Adrenal gland (tissue), 12 donors: Measurements from ENCODE around the gene ZNF618. TPM values are rescaled to one million over a fixed set of nuclear protein-coding genes. Genes with fewer than 3 reads are reported as not detected.

ENCODE experiments used
- DNase-seq, 7 donors: peaks; one replicate each; pipeline ENCODE4 v3.0.0-alpha.2; 2019 to 2020
- H3K27ac ChIP-seq, 5 donors: fragments of 200-600 bp; sonication (generic) in 4 of 5; 1 replicate in 3 of 5; 2 replicates in 2 of 5; pipeline versions ENCODE4 v1.5.1 to v1.8.0; 2016 to 2020; ENCODE audit warnings: mild to moderate bottlenecking in 1 of 5
- H3K27me3 ChIP-seq: fragments of 200-600 bp; 2 replicates; pipeline ENCODE4 v1.8.0; 2021
- H3K36me3 ChIP-seq, 2 donors: fragments of 200-600 bp; replicated peaks in 1 of 2; 1 replicate in 1 of 2; 2 replicates in 1 of 2; pipeline versions ENCODE4 v1.5.1 to v1.8.0; 2018 to 2022
- H3K4me1 ChIP-seq, 2 donors: fragments of 200-600 bp; replicated peaks in 1 of 2; 1 replicate in 1 of 2; 2 replicates in 1 of 2; pipeline versions ENCODE4 v1.5.1 to v1.8.0; 2018 to 2021
- H3K4me3 ChIP-seq, 4 donors: fragments of 200-600 bp; sonication (generic) in 3 of 4; one replicate each; pipeline ENCODE4 v1.5.1; 2016 to 2018
- H3K9me3 ChIP-seq, 3 donors: fragments of 200-600 bp; sonication (generic) in 1 of 3; replicated peaks in 1 of 3; 1 replicate in 2 of 3; 2 replicates in 1 of 3; pipeline versions ENCODE4 v1.5.1 to v1.8.0; 2016 to 2021
- CTCF ChIP-seq, 6 experiments: fragments of 450-650 bp in 4 of 6; fragments of 200-600 bp in 2 of 6; sonication (generic) in 1 of 6; IDR thresholded peaks; 1 replicate in 5 of 6; 2 replicates in 1 of 6; pipeline versions ENCODE4 v1.5.1 to v1.8.0; 2016 to 2021; ENCODE audit warnings: antibody characterized with exemption in 6 of 6, mild to moderate bottlenecking in 2 of 6, moderate library complexity in 1 of 6
- POLR2A ChIP-seq, 2 donors: fragments of 450-650 bp; IDR thresholded peaks; one replicate each; pipeline ENCODE4 v1.6.1; 2017; ENCODE audit warnings: antibody characterized with exemption in 2 of 2, mild to moderate bottlenecking in 2 of 2, moderate library complexity in 1 of 2
- WGBS, 4 donors: extraction: QIAGEN DNeasy Blood & Tissue Kit in 2 of 4; methylation state at CpG; one replicate each; pipeline versions ENCODE4 v1.1.5 to v1.1.7; 2013 to 2017; 5-methylcytosine and 5-hydroxymethylcytosine counted together
- intact Hi-C, 2 donors: fragments of 100-400 bp; cut with DNase I; formaldehyde crosslinking; loops; one replicate each; pipeline versions ENCODE4 v1.14.1 to v1.15.0; 2022 to 2023
- polyA plus RNA-seq, 3 donors: library from polyadenylated mRNA; stranded (reverse); fragments of 200-250 nt in 2 of 3; fragments of 350-450 nt in 1 of 3; fragmentation: Illumina TruSeq in 1 of 3; extraction: RNeasy Lipid Tissue Mini Kit (QIAGEN cat#74804) in 1 of 3; gene quantifications; one replicate each; pipeline ENCODE4 v1.2.3, GENCODE V29; 2013 to 2014
- total RNA-seq, 9 donors: library from RNA; depleted of rRNA in 4 of 9; stranded (reverse); fragments of >200 nt in 4 of 9; fragments of 120-200 nt in 1 of 9; fragmentation: NEBNext Ultra II Directional in 1 of 9; extraction: Animal tissue kit (Norgen Biotek cat#: 25700) in 1 of 9; gene quantifications; one replicate each; pipeline versions ENCODE4 v1.1.0 to v1.2.4, GENCODE V29; 2013 to 2023
- donor health status: healthy with polysubstance abuse.
- donor health status: Bipolar disorder and iron deficiency.
- donor health status: DM: yes; HTN: yes; CAD: no.
- donor health status: DM: no; HTN: no; CAD: no.
- donor health status: DM: no; HTN: no; CAD: no.
- donor health status: DM: yes; HTN: yes; CAD: no.

Gene ZNF618
- total and polyA plus RNA-seq, 12 donors = 4.5 to 21.3 (median 9.9) TPM

- TF ChIP-seq CTCF (IDR thresholded peaks at IDR 0.05) (no peak), POLR2A (IDR thresholded peaks at IDR 0.05) (no peak)
- intact Hi-C loops = loop anchor here (5.0 to 10.0 kb wide), 4 partner anchors 67 to 139 kb away; no protein-coding TSS in a partner anchor
These were observed 2.2 kb upstream of the ZNF618 start for GRCh38 chr9:113873926-113874325.

GRCh38 chr9:113875459-113876150 lies 504 bp upstream of the ZNF618 start:
- TF ChIP-seq POLR2A (IDR thresholded peaks at IDR 0.05) (no peak), CTCF (IDR thresholded peaks at IDR 0.05) (no peak)
- intact Hi-C loops = loop anchor here (10.0 kb wide), 3 partner anchors 109 to 141 kb away; no protein-coding TSS in a partner anchor
- Histone ChIP-seq H3K9me3 (no peaks in the 10 kb centered on the region), H3K27ac (peak overlapping the region in 1 of 5 donors; percentile 67), H3K36me3 (no peaks in the 10 kb centered on the region), H3K4me1 (peaks cover 12 to 37% of the 10 kb centered on the region in 2 donors), H3K27me3 (no peaks in the 10 kb centered on the region), H3K4me3 (peak overlapping the region in 2 of 4 donors; percentile 22 to 76)
- DNase-seq = no peak
- 4 to 18% (median 11%) methylated on average over 11 to 55 of the region's 55 CpGs for WGBS, 4 donors

More at GRCh38 chr9:113873926-113874325, 2.2 kb upstream of the ZNF618 start:
- no peak overlapping the region for H3K4me3 ChIP-seq
- DNase-seq = no peak
- no peaks in the 10 kb centered on the region for H3K27me3 ChIP-seq
- H3K36me3 ChIP-seq = no peaks in the 10 kb centered on the region
- H3K9me3 ChIP-seq = no peaks in the 10 kb centered on the region
- H3K27ac ChIP-seq = no peak overlapping the region
- peaks cover 12 to 20% of the 10 kb centered on the region in 2 donors for H3K4me1 ChIP-seq
- 92 to 100% (median 93%) methylated on average over 3 of the region's 3 CpGs for WGBS, 4 donors

GRCh38 chr9:113876993-113877368 lies 872 bp downstream of the ZNF618 start:
- peaks cover 12 to 41% of the 10 kb centered on the region in 2 donors for H3K4me1 ChIP-seq
- TF ChIP-seq CTCF (IDR thresholded peaks at IDR 0.05) (peak in 2 of 6 experiments; percentile 24 to 41), POLR2A (IDR thresholded peaks at IDR 0.05) (no peak)
- no peaks in the 10 kb centered on the region for H3K36me3 ChIP-seq
- peak overlapping the region in 2 of 4 donors; percentile 78 to 100 for H3K4me3 ChIP-seq
- intact Hi-C loops = loop anchor here (10.0 kb wide), 3 partner anchors 108 to 142 kb away; no protein-coding TSS in a partner anchor
- H3K27me3 ChIP-seq = no peaks in the 10 kb centered on the region
- WGBS, 4 donors = 0 to 3% (median 0%) methylated on average over 1 of the region's 1 CpG
- no peaks in the 10 kb centered on the region for H3K9me3 ChIP-seq
- H3K27ac ChIP-seq = peak overlapping the region in 1 of 5 donors; percentile 88
- DNase-seq = no peak

- WGBS, 4 donors = 64 to 70% (median 66%) methylated on average over 4 of the region's 4 CpGs
- H3K27me3 ChIP-seq = no peaks in the 10 kb centered on the region
- peak in 6 of 7 donors; percentile 59 to 80 (median 62) for DNase-seq
- peak overlapping the region in 4 of 5 donors; percentile 52 to 69 (median 56) for H3K27ac ChIP-seq
- intact Hi-C loops = loop anchor here (10.0 kb wide), 3 partner anchors 105 to 145 kb away; no protein-coding TSS in a partner anchor
- peak overlapping the region in 1 of 4 donors; percentile 11 for H3K4me3 ChIP-seq
- H3K36me3 ChIP-seq = no peaks in the 10 kb centered on the region
- no peaks in the 10 kb centered on the region for H3K9me3 ChIP-seq
- TF ChIP-seq CTCF (IDR thresholded peaks at IDR 0.05) (no peak), POLR2A (IDR thresholded peaks at IDR 0.05) (no peak)
- H3K4me1 ChIP-seq = peaks cover 12 to 45% of the 10 kb centered on the region in 2 donors
These were observed 3.2 kb downstream of the ZNF618 start for GRCh38 chr9:113879318-113879717.
